Measurements from ENCODE around the gene NPAS2. TPM values are rescaled to one million over a fixed set of nuclear protein-coding genes. Genes with fewer than 3 reads are reported as not detected.

Gene NPAS2
- polyA plus RNA-seq, 1 of the 3 experiments (the other 2 are of a cell fraction), result 58.5 TPM

GRCh38 chr2:101012706-101013181 is 192.8 kb downstream of the NPAS2 start (continued):
- TF ChIP-seq, protein P1, sequence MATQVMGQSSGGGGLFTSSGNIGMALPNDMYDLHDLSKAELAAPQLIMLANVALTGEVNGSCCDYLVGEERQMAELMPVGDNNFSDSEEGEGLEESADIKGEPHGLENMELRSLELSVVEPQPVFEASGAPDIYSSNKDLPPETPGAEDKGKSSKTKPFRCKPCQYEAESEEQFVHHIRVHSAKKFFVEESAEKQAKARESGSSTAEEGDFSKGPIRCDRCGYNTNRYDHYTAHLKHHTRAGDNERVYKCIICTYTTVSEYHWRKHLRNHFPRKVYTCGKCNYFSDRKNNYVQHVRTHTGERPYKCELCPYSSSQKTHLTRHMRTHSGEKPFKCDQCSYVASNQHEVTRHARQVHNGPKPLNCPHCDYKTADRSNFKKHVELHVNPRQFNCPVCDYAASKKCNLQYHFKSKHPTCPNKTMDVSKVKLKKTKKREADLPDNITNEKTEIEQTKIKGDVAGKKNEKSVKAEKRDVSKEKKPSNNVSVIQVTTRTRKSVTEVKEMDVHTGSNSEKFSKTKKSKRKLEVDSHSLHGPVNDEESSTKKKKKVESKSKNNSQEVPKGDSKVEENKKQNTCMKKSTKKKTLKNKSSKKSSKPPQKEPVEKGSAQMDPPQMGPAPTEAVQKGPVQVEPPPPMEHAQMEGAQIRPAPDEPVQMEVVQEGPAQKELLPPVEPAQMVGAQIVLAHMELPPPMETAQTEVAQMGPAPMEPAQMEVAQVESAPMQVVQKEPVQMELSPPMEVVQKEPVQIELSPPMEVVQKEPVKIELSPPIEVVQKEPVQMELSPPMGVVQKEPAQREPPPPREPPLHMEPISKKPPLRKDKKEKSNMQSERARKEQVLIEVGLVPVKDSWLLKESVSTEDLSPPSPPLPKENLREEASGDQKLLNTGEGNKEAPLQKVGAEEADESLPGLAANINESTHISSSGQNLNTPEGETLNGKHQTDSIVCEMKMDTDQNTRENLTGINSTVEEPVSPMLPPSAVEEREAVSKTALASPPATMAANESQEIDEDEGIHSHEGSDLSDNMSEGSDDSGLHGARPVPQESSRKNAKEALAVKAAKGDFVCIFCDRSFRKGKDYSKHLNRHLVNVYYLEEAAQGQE (IDR thresholded peaks at IDR 0.05; ENCODE audit: low read depth, low read length), result no peak
- no peak for TF ChIP-seq FOXJ3 (CRISPR knock-in tag; IDR thresholded peaks at IDR 0.05)
- TF ChIP-seq, protein P2, sequence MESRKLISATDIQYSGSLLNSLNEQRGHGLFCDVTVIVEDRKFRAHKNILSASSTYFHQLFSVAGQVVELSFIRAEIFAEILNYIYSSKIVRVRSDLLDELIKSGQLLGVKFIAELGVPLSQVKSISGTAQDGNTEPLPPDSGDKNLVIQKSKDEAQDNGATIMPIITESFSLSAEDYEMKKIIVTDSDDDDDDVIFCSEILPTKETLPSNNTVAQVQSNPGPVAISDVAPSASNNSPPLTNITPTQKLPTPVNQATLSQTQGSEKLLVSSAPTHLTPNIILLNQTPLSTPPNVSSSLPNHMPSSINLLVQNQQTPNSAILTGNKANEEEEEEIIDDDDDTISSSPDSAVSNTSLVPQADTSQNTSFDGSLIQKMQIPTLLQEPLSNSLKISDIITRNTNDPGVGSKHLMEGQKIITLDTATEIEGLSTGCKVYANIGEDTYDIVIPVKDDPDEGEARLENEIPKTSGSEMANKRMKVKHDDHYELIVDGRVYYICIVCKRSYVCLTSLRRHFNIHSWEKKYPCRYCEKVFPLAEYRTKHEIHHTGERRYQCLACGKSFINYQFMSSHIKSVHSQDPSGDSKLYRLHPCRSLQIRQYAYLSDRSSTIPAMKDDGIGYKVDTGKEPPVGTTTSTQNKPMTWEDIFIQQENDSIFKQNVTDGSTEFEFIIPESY (IDR thresholded peaks at IDR 0.05; ENCODE audit: borderline replicate concordance, low read depth), result no peak
- TF ChIP-seq RAD21 (IDR thresholded peaks at IDR 0.05; ENCODE audit: low read length), result peak; percentile 85
- TF ChIP-seq ELF1 (IDR thresholded peaks at IDR 0.05), result no peak
- TF ChIP-seq SMC3 (IDR thresholded peaks at IDR 0.05; ENCODE audit: low read depth, low read length), result peak; percentile 63

DNA sequence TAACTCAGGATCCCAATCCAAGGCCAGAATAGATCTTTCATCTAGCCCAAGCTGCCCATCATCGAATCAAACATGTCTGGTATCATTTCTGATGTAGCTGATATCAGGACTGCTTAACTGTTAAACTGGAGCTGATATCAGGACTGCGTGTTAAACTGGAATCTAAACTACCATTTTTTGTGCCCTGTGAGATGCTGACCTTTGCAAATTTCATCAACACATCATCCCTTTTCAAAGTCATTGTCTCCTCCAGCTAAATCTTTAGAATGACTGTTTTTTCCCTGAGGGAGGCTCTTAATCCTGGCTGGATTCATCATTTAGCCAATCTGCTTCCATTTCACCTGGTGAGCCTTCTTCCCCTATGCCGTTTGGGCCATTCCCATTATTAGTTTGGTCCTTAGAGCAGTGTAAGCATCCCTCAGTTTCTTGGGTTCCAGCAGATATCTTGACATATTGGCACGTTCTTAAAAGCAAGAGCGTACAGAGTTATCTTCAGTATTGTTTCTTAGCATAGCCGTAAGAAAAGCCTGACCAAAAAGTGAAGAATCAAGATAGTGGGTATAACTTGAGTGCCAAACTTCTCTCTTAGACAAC is 194.4 kb downstream of the NPAS2 start:
- CTCF ChIA-PET, result interaction anchor here (0.6 to 1.8 kb wide), 5 partner anchors 22 to 237 kb away, joined by 3 to 5 read pairs (median 4); no protein-coding TSS in a partner anchor
- no peaks in the 10 kb centered on the region for H3K9me2 ChIP-seq
- TF ChIP-seq IRF3 (IDR thresholded peaks at IDR 0.05; ENCODE audit: low read depth, low read length) (no peak), RCOR1 (IDR thresholded peaks at IDR 0.05; ENCODE audit: low read length) (no peak), MXI1 (IDR thresholded peaks at IDR 0.05; ENCODE audit: low read depth, low read length) (no peak), NRF1 (IDR thresholded peaks at IDR 0.05; ENCODE audit: low read depth, low read length) (no peak), NFIC (IDR thresholded peaks at IDR 0.05; ENCODE audit: borderline replicate concordance) (no peak), TCF12 (IDR thresholded peaks at IDR 0.05) (no peak), FOXJ3 (CRISPR knock-in tag; IDR thresholded peaks at IDR 0.05) (no peak), FOXM1 (IDR thresholded peaks at IDR 0.05; ENCODE audit: low read depth) (no peak), MAX (IDR thresholded peaks at IDR 0.05; ENCODE audit: low read depth) (no peak), USF2 (IDR thresholded peaks at IDR 0.05; ENCODE audit: borderline replicate concordance, low read depth, low read length) (no peak), MEF2A (IDR thresholded peaks at IDR 0.05; ENCODE audit: borderline replicate concordance, low read depth) (no peak)
- TF ChIP-seq, protein P1 (IDR thresholded peaks at IDR 0.05; ENCODE audit: low read depth, low read length), result no peak
- TF ChIP-seq, protein P3, sequence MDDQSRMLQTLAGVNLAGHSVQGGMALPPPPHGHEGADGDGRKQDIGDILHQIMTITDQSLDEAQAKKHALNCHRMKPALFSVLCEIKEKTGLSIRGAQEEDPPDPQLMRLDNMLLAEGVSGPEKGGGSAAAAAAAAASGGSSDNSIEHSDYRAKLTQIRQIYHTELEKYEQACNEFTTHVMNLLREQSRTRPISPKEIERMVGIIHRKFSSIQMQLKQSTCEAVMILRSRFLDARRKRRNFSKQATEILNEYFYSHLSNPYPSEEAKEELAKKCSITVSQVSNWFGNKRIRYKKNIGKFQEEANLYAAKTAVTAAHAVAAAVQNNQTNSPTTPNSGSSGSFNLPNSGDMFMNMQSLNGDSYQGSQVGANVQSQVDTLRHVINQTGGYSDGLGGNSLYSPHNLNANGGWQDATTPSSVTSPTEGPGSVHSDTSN (IDR thresholded peaks at IDR 0.05), result no peak

More for the DNA sequence above, 194.4 kb downstream of the NPAS2 start:
- Histone ChIP-seq H3K27ac (ENCODE audit: low read depth in 2 of 2, low read length in 1 of 2) (no peak overlapping the region), H3K79me2 (ENCODE audit: insufficient read depth) (no peaks in the 10 kb centered on the region), H3K4me2 (no peak overlapping the region), H2AFZ (ENCODE audit: low read depth) (no peak overlapping the region), H3K4me3 (ENCODE audit: low read depth in 2 of 2, low read length in 1 of 2) (no peak overlapping the region), H3K27me3 (ENCODE audit: insufficient read depth) (no peaks in the 10 kb centered on the region), H4K20me1 (ENCODE audit: insufficient read depth) (peaks cover 2% of the 10 kb centered on the region; the same call in 1 of the 2 replicates), H3K9ac (no peak overlapping the region), H3F3A (replicated peaks; ENCODE audit: insufficient read depth) (peaks cover 32% of the 10 kb centered on the region), H3K4me1 (ENCODE audit: control insufficient read depth in 1 of 2, insufficient read depth in 2 of 2, low read depth in 1 of 2, low read length in 1 of 2) (peaks cover 0 to 2% of the 10 kb centered on the region in 2 experiments; a peak in 1 of 4 replicates), H3K9me3 (no peaks in the 10 kb centered on the region), H3K36me3 (replicated peaks in 1 of 2; ENCODE audit: control insufficient read depth in 1 of 2, insufficient read depth in 2 of 2, low read length in 1 of 2) (peaks cover 41 to 47% of the 10 kb centered on the region in 2 experiments)
- 94% methylated on average over 6 of the region's 6 CpGs for WGBS (ENCODE audit: low lambda C conversion rate)
- POLR2A ChIA-PET, result interaction anchor here (0.9 kb wide), 1 partner anchor 12 kb away, joined by 3 read pairs; the partner anchor contains the start of gene RPL31
- DNase-seq, result no peak

Data from SK-N-SH (cell line).